Right kidney (tissue), 1 donor: ENCODE data around the gene TMEM79.
A peak's percentile ranks its signal among the peaks of the same experiment; 100 is the strongest.
"Not testable (repeated sequence)": the region's sequence is repeated elsewhere in the genome, so short reads cannot be mapped to it uniquely, and the experiment has no call there.

Experiments used
- DNase-seq: peaks from one replicate; pipeline ENCODE4 v3.0.0-alpha.2; 2016

The TMEM79 gene

DNA sequence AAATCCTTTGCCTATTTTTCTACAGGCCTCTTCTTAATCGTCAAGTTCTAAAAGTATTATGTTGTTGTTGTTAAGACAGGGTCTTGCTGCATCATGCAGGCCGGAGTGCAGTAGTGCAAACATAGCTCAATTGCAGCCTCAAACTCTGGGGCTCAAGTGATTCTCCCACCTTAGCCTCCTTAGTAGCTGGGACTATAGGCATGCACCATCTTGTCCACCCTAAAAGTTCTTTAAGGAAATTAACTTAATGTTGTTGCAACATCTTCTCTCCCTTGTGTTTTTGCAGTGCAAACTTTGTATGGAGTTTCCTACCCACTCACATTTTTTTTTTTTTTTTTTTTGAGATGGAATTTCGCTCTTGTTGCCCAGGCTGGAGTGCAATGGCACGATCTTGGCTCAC is 19.1 kb downstream of the TMEM79 start:
- no peak for DNase-seq

DNA sequence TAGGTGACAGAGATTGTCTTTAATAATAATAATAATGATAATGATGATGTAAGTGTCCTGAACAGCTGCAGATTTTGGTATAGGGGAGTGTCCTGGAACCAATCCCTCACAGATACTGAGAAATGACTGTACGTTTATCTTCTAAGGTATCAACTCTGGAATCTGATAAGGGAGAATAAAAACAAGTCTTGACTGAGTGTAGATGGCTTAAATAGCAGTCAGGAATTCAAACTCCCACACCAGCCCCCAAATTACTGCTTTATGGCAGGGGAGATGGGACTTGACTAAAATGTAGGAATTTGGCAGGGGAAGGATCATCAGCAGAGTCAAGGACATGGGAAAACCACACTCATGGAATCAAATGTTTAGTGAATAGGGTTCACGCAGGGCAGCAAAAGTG is 21.1 kb downstream of the TMEM79 start:
- DNase-seq: no peak

DNA sequence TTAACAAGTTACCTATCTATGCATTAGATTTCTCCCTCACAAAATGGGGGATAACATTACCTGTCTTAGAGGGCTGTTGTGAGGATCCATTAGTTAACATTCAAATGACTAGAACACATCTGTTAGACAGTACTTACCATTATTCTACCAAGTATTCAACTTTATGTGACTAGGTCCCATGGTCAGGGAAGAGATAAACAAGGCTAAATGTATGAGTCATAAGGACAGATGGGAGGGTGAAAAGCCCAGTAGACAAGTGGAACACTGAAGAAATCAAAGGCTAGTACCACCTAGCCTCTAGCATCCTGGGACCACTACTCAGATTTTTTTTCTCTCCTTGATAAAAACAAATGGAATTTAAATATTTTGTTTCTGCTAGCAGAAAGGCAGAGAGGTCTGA is 24.0 kb downstream of the TMEM79 start:
- no peak for DNase-seq

DNA sequence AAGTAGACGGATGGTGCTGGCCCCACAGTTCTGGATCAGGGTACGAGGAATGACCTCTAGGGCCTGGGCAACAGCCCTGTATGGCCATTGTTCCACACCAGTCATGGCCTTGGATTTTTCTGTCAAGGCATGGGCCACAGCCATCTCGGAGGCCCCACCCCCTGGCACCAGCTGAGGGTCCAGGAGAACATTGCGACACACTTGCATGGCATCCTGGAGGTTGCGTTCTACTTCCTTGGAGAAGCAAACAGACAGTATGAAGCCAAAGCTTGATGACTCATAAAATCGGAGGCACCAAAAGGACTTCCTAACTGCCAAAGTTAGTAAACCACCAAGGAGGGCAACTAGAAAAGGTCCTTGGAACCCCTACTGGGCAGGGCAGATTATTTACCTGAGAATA is 26.8 kb downstream of the TMEM79 start:
- no peak for DNase-seq

DNA sequence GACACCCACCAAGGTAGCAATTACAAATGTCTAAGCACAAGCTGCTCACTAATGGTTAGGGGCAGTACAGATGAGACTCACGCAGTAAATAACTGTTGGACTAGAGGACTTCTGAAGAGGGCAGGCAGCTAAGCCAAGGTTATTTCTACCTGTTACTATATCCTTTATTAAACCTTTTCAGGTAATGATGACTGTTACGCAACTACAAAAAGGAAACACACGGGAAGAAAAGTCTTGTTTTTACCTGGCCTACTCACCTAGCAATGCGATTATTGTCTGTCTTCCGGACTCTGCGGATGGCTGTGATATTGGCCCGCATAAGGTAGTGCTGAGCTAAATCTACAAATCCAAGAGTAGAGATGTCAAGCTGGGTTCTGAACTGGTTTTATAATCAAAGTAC is 32.8 kb downstream of the TMEM79 start:
- DNase-seq: no peak

DNA sequence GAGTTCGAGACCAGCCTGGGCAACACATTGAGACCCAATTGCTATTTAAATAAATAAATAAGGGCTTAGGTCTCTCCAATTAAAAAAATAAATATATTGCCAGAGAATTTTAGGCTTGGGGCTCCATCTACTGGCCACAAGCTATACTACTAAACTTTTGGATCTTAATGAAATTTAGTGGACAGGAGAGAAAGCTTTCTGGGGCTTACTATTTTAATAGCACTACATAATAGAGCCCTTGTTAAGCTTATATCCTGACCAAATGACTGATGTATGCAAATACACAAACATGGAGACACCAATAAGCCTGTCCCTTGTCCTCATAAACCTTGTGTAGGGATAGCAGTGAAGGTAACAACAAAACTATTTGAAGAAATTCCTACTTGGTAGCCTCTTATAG is 35.5 kb downstream of the TMEM79 start:
- no peak for DNase-seq

DNA sequence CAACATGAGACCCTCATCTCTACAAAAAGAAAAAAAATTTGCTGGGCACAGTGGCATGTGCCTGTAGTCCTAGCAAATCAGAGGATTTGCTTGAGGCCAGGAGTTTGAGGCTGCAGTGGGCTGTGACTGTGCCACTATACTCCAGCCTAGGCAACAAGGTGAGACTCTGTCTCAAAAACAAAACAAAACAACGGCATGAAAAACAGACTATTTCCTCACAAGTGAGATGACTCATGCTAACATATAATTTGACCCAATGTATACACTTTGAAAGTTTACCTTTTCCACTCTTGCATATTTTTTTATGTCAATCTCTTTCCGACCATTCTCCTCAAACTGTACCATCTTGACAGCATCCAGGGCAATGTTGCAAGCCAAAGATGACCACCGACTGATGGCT is 36.4 kb downstream of the TMEM79 start:
- no peak for DNase-seq

DNA sequence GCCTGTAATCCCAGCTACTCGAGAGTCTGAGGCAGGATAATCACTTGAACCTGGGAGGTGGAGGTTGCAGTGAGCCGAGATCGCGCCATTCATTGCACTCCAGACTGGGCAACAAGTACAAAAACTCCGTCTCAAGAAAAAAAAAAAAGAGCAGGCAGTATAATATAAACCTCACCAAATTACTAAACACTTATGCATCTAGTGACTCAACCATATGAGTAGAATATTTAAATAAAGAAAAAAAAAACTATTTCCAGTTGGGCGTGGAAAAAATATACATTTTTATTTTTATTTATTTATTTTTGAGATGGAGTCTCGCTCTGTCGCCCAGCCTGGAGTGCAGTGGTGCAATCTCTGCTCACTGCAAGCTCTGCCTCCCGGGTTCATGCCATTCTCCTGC is 39.1 kb downstream of the TMEM79 start:
- not testable (repeated sequence) for DNase-seq

DNA sequence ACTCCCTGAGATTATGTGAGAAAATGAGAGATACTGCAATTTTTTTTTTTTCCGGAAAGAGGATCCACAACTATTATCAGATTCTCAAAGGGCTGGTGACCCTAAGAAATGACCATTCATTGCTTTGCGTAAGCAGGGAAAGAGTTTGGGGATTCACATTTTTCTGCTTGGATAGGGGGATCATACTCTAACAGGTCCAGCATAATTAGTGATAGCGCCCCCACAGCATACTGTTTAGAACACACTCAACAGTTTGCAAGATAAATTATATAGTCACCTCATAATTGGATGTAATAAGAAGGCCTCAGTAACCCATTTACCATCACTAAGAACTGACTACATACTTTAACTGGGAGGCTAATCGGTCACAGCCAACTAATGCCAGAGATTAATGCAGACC is 52.1 kb downstream of the TMEM79 start:
- DNase-seq: no peak

DNA sequence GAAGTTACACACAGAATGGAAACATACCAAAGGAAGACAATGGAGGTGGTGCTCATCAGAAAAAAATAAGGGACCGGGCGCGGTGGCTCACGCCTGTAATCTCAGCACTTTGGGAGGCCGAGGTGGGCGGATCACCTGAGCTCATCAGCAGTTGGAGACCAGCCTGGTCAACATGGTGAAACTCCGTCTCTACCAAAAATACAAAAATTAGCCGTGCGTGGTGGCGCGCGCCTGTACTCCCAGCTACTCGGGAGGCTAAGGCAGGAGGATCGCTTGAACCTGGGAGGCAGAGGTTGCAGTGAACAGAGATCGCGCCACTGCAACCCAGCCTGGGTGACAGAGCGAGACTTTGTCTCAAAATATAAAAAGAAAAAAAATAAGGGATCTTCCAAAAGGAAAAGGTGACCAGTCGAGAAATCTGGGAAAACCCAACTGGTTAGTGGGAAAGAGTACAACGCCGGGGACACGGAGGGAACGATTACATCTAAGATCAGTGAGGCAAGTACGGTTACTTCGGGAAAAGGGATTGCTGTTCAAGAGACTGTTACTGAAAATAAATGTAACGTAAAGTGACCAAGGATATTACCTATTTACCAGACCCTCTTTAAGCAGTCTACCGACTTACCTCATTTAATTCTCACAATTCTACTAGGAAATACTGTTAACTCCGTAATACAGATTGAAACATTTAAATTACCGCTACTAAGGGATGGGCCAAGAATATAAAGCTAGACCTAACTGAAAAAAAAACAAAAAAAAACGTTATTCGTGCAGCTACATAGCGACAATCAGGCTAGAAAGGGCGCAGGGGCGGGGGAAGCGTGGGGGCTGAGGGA is 53.1 kb downstream of the TMEM79 start:
- no peak for DNase-seq

DNA sequence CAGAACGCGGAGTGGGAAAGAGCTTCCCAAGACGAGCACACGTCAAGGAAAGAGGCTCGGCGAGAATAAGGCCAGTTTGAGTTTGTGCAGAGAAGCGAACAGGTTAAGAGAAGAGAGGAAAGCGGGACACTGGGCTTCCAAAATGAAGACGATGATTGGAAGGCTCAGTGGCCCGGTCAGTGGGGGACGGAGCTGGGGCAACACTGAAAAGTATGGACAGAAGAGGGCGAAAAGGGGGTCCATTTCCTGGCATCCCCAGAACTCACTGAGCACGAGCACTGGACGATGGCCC is 53.7 kb downstream of the TMEM79 start:
- no peak for DNase-seq

DNA sequence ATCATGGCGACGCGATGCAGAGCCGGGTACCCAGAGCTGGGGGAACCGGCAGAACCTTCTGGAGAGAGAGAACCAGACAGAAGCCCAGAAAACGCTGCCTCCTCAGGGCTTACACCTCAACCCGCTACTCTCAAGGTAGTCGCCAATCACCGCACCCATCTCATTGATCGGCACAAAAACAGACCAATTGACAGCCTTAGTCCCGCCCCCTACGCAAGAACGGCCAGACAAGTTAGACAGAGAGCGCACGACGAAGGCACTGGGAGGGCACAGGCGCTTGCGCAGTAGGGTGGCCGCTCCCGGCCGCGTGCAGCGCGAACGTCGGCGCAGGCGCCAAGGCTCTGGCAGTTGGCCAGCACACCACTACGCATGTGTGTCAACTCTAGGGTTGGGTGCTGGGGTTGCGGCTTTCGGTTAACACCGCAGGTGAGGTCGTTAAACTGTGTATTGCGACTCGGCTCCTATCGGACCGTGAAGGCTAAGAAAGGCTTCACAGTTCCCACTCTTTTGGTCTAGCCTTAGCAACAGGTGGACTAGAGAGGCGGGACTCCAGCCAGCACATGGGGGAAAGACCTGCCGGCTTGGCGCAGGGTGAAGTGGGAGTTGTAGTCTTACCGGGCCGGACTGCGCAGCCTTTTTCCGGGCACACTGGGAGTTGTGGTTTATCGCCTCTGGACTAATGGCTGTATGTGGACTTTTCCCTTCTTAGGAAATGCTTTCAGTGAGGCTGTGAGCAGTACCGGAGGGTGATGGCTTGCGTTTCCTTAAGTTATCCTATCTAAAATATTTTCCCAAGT is 54.3 kb downstream of the TMEM79 start, which contains the start of the genes CCT3 and TSACC:
TSS of gene CCT3 (minus strand) at position 113 of the 797 bp plus-strand sequence. CDS start at position 5, 108 bp downstream.
TSS of gene TSACC (plus strand) at position 347 of the 797 bp plus-strand sequence. CDS start 1,232 bp downstream, outside the sequence.
- DNase-seq: peak; percentile 99
